ENCODE measurements around the gene UPB1.

- TF ChIP-seq, protein P1, sequence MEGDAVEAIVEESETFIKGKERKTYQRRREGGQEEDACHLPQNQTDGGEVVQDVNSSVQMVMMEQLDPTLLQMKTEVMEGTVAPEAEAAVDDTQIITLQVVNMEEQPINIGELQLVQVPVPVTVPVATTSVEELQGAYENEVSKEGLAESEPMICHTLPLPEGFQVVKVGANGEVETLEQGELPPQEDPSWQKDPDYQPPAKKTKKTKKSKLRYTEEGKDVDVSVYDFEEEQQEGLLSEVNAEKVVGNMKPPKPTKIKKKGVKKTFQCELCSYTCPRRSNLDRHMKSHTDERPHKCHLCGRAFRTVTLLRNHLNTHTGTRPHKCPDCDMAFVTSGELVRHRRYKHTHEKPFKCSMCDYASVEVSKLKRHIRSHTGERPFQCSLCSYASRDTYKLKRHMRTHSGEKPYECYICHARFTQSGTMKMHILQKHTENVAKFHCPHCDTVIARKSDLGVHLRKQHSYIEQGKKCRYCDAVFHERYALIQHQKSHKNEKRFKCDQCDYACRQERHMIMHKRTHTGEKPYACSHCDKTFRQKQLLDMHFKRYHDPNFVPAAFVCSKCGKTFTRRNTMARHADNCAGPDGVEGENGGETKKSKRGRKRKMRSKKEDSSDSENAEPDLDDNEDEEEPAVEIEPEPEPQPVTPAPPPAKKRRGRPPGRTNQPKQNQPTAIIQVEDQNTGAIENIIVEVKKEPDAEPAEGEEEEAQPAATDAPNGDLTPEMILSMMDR (IDR thresholded peaks at IDR 0.05), result no peak
- no peak for TF ChIP-seq EP300 (IDR thresholded peaks at IDR 0.05)
- no peak for TF ChIP-seq POLR2A (IDR thresholded peaks at IDR 0.05)
- TF ChIP-seq POLR2AphosphoS5 (IDR thresholded peaks at IDR 0.05), result no peak
Observed at GRCh38 chr22:24519496-24519895, 24.4 kb downstream of the UPB1 start.

All from suprapubic skin (tissue), 4 donors.